Esophagus muscularis mucosa (tissue), 4 donors: ENCODE data around the gene AK3.

Experiments used
- EP300 ChIP-seq: sonication (generic); formaldehyde crosslinking; IDR thresholded peaks from one replicate; pipeline ENCODE4 v1.6.1; 2017; ENCODE audit warnings: antibody characterized with exemption
- POLR2A ChIP-seq: fragments of 450-650 bp; IDR thresholded peaks from one replicate; pipeline ENCODE4 v1.6.1; 2017; ENCODE audit warnings: antibody characterized with exemption, moderate library complexity, mild to moderate bottlenecking, low read depth
- POLR2AphosphoS5 ChIP-seq, 2 donors: sonication (generic); formaldehyde crosslinking; IDR thresholded peaks; one replicate each; pipeline ENCODE4 v1.6.1; 2017; ENCODE audit warnings: antibody characterized with exemption in 2 of 2
- TF ChIP-seq, protein P1 (sequence below), 3 experiments: fragments of 200-600 bp in 2 of 3; fragments of 450-650 bp in 1 of 3; sonication (generic) in 2 of 3; IDR thresholded peaks; one replicate each; pipeline ENCODE4 v1.5.1; 2017 to 2019; ENCODE audit warnings: antibody characterized with exemption in 3 of 3, mild to moderate bottlenecking in 2 of 3, moderate library complexity in 1 of 3

GRCh38 chr9:4725706-4726442, 15.1 kb downstream of the AK3 start:
- TF ChIP-seq POLR2AphosphoS5 (IDR thresholded peaks at IDR 0.05) (no peak), EP300 (no peak), POLR2A (no peak)
- TF ChIP-seq, protein P1, sequence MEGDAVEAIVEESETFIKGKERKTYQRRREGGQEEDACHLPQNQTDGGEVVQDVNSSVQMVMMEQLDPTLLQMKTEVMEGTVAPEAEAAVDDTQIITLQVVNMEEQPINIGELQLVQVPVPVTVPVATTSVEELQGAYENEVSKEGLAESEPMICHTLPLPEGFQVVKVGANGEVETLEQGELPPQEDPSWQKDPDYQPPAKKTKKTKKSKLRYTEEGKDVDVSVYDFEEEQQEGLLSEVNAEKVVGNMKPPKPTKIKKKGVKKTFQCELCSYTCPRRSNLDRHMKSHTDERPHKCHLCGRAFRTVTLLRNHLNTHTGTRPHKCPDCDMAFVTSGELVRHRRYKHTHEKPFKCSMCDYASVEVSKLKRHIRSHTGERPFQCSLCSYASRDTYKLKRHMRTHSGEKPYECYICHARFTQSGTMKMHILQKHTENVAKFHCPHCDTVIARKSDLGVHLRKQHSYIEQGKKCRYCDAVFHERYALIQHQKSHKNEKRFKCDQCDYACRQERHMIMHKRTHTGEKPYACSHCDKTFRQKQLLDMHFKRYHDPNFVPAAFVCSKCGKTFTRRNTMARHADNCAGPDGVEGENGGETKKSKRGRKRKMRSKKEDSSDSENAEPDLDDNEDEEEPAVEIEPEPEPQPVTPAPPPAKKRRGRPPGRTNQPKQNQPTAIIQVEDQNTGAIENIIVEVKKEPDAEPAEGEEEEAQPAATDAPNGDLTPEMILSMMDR (IDR thresholded peaks at IDR 0.05), result no peak
